Right ventricle myocardium superior (tissue), 1 donor: ENCODE data around the gene MYL7. TPM values are rescaled to one million over a fixed set of nuclear protein-coding genes. Genes with fewer than 3 reads are reported as not detected.

Source experiments
- ATAC-seq: fragments of 200-7000 bp; cut with Tn5 transposase; one replicate; pipeline ENCODE4 v1.9.1; 2020; ENCODE audit warnings: mild to moderate bottlenecking; ENCODE audit not compliant: poor library complexity
- DNase-seq: peaks from one replicate; pipeline ENCODE4 v3.0.0-alpha.2; 2020
- intact Hi-C: fragments of 100-400 bp; cut with DNase I; formaldehyde crosslinking; loops from one replicate; pipeline ENCODE4 v1.11.2; 2022
- total RNA-seq: library from RNA; stranded (reverse); fragmentation: NEBNext Ultra II Directional; extraction: Animal tissue kit (Norgen Biotek cat#: 25700); gene quantifications from one replicate; pipeline ENCODE4 v1.2.1, GENCODE V29; 2021
- donor health status: DM: no; HTN: yes; CAD: no; lungs with severe emphysema.

Gene MYL7
- total RNA-seq, 1 donor from 2014 or later: 2,290 TPM

DNA sequence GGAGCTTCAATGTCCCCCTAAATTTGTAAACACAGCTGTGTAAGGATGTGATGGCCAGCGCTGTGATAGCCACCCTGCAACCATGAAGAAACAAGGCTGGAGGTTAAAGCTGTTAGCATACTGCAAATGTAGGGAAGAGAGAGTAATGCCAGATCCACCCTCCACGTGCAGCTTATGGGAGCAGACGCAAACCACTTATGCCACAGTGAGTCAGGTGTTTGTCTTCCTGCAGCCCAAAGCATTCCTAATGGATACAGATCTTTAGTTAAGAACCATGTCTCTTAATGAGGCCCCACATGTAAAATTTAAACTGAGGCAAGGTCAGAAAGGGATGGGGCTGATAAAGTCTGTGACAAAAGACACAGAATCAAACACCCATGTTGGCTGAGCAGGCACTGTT lies 13.6 kb upstream of the MYL7 start:
- no peak for ATAC-seq
- intact Hi-C loops: no loop called here
- DNase-seq: no peak

DNA sequence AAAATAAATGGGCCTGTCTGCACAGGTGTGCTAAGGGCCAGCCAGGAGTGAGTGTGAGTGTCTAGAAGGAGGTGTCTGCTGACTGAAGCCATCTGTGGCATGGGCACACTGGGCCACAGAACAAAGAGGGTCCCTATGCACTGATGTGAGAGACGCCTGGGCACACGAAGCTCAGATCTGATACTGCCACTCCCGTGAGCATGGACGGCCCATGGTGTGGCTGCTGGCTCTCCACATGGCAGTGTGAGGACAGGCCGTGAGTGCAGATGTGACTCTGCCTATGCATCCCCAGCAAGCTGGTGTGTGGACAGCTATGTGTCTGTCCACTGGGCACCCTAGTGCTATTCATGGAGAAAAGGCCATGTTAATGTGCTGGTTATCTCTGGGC lies 12.8 kb upstream of the MYL7 start:
- DNase-seq (no peak), ATAC-seq (no peak)
- intact Hi-C loops: no loop called here

DNA sequence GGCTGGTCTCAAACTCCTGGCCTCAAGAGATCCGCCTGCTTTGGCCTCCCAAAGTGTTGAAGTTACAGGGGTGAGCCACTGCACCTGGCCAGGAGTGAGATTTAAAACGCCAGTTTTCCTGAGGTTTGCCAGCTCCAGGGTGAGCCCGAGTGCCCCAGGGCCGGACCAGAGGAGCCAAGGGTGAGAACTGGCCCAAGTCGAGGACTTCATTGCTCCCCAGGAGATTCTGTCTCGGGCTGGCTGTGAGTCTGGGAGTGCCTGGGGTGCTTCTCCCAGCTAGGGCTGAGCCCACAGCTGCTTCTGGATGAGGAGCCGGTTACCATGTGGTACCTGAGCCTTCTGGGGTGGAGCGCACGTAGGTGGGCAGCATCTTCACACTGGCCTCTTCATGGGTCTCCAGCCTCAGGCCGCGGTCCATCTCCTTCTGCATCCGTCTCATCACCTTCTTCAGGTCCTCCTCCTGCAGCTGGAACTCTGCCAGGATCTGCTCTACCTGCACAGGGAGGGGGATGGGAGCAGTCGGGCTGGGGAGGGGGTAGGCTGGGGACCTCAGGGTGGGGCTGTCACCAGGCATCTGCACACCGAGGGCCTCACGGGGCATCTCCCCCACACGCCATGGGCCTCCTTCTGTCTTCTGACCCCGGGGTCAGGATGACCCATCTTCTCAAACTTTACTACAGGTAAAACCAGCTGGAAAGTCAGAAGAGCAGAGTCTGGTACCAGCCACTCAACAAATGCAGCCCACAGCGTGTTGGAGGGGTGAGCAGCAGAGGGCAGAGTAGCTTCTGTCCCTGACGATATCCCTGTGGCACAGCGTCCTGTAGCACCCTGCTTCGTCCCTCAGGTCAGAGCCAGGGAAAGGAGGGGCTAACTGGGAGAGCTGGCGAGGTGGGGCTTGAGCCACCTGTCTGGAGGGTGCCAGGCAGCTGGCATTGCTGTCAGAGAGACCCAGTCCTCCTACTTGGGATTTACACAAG lies 12.1 kb upstream of the MYL7 start:
- peak; percentile 42 for ATAC-seq
- DNase-seq: no peak
- intact Hi-C loops: no loop called here

DNA sequence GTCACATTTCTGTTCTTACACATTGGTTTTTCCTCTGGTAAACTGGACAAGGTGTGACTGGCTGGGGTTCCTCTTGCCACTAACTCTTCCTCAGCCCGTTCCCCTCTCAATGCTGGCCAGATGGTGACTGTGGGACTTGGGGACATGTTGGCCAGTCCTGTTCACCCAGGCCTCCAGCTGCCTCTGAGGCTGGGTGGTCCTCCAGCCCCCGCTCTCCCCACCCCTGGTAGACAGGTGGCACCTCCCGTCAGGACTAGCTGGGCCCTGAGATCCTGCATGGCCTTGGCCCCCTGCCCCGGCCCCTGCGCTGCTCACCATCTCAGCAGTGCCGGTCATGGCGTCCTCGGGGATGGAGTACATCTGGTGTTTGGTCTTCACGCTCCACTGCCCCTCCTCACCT lies 10.8 kb upstream of the MYL7 start:
- DNase-seq: no peak

DNA sequence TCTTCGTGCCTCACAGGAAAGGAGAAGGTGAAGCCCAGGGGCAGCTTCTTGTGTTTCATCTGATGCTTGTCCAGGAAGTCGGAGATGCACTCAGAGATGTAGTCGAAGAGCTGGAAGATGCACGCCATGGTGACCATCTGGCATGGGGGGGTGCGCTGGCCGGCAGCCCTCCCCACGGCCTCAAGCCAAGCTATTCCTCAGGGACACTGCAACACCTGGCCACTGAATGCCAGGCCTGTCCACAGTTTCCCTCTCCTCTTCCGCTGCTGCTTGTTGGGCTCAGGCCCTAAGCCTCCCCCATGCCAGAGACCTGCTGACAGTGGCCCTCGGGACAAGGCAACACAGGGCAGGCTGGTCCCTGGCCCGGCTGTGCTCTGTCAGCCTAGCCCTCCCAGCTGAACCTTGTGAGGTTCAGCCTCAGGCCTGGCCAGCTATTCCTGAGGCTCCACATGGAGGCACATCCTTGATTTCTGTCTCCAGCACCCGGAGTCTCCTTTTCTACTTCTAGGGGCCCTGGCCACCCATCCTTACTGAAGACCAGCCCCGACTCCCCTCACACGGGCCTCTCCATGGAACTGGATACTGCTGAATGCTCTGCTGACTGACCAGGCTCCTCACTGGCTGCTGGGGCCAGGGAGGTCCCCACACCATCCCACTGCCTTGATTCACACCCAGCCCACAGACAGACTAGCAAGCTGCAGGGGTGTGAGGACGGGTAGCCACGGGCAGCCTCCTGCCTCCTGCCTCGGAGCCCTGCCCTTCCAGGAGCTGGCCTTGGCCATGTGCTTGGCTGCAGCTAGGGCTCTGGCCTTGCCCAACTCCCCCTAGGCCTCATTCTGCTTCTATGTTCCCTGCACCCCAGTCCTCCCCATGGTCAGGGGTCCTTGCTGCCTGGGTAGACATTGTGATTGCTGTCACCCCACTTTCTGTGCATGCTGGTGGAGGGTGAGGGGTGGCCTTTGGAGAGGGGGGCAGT lies 10.1 kb upstream of the MYL7 start:
- ATAC-seq: no peak
- DNase-seq: no peak
- intact Hi-C loops: no loop called here

More for the DNA sequence above, 10.8 kb upstream of the MYL7 start:
- no peak for ATAC-seq
- intact Hi-C loops: no loop called here

DNA sequence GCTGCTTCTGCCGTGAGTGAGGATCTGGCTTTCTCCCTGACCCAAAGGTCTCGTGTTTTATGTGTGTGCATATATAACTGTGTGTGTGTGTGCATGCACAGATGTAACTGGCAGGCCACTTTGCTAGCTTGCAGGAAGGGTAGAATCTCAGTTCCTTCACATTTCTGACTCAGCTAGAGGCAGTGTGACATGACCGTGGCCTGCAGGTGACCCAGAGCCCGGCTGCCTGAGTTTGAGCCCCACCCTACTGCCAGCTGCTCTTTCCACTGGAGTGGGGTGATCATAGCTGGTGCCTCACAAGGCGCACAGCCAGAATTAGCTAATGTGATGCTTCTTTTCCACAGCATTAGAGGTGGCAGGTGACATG lies 9.3 kb upstream of the MYL7 start:
- intact Hi-C loops: no loop called here
- DNase-seq (no peak), ATAC-seq (no peak)

DNA sequence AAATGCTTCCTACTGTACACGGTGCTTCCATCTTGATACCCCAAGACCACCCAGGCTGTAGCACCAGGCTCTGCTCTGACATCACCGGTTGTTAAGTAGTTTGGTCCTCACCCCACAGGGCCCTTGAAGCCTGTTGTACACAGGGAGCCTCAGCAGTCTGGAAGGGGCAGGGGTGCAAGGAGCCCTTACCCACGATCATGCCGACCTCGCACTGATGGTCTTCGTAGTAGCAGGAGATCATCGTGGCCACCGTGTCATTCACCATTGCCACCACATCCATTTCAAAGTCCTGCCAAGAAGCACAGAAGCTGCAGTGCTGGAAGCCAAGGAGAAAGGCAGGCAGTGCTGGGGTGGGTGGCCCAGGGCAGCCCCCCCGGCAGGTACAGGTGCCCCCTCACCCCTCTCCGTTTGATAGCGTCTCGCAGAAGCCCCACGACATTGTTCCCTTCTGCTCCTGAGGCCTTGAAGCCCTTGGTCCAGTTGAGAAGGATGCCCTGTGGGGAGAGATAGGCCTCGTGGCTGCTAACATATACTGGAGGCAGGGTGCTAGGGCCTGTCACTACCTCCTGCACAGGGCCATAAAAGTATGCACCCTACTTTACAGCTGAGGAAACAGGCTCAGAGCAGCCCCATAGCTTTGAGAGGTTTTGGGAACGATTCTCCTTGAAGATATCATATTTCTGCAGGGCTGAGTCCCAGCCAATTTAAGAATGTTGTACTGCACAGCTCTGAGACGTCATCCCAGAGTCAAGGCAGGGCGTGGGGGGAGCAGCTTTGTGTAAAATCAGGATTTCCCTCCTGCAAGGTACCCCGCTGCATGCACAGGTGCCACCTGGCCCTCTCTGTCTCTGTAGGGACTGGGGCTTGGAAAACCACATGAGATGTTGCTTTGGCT lies 8.7 kb upstream of the MYL7 start:
- DNase-seq (no peak), ATAC-seq (no peak)
- intact Hi-C loops: no loop called here

DNA sequence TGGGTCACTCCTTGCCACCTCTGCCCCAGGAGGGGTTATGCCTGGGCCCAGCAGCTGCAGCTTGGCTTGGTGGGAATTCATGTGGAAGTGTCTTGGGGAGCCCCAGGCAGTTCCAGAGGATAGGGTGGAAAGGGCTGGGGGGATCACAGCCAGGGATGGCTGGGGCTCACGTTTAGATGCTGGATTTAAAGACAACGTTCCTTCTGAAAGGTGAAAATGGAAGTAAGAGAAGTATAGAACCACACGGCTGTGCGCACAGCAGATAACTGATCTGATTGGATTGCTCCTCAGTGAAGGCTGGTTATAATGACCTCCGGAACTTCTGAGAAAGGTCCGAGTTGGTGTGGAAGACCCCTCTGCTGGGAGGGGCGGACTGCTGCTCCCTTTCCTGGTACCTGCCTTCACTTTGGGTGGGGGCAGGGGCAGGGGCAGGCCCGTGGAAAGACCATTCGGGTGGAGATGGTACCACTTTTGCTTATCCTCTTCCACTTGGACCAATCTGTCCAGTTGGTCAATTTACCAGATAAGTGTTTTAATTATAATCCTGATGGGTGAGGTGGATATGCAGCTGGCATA lies 7.9 kb upstream of the MYL7 start:
- ATAC-seq (no peak), DNase-seq (no peak)
- intact Hi-C loops: no loop called here

DNA sequence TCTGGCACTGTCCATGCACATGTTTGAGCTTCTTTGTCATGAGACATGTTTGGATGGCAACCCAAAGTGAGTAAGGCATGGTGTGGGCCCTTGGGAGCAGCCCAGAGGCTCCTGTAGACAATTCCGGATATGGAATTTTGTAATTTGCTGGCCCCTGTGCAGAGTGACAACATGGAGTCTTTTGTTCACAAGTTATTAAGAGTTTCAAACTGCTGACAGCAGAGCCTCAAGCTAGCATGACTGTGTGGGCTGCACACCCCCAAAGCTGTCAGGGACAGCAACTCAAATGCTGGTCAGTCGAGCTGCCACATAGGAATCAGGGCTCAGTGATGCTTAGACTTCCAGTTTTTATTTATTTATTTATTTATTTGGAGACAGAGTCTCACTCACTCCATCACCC lies 7.0 kb upstream of the MYL7 start:
- intact Hi-C loops: no loop called here
- DNase-seq (no peak), ATAC-seq (no peak)

DNA sequence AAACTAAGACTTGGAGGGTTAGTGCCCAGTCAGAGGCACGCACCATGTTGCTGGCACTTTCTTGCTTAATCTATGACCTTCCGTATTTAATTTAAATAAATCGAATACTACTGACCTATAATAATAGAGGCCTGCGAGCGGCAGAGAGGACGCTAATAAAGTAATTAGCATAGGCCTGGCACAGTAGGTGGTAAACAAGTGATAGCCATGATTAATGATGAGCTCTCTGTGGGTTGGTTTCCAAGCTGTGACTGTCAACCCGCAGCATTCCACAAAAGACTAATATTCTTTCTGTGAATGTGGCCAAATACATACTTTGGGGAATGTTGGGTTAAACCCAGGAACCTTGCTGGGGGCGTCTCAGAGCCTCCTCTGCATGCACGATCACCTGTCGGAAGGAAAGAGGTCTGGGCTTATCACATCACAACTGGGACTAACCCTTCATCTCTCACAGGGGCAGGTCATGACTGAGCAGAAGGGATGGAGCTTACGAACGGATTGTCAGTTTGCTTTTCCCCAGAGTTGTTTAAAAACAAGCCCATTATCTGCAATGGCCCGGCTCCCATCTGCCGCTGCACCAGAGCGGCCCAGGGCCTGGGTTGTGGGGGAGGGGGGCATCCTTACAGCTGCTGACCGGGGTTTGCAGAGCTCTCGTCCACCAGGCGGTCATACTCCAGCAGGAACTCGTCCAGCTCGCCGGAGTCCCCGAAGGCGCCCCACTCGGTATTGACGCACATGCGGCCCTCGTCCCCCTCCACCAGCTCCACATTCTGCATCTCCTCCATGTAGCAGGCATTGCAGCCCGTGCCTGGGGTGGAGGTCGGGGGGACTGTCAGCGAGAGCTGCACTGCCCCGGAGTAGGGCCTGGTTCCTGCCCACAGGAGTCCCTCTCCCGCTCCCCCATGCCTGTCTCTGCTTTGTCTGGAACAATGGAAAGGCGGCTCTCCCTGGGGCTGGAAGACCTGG lies 6.2 kb upstream of the MYL7 start:
- ATAC-seq (peak; percentile 14), DNase-seq (no peak)
- intact Hi-C loops: no loop called here

DNA sequence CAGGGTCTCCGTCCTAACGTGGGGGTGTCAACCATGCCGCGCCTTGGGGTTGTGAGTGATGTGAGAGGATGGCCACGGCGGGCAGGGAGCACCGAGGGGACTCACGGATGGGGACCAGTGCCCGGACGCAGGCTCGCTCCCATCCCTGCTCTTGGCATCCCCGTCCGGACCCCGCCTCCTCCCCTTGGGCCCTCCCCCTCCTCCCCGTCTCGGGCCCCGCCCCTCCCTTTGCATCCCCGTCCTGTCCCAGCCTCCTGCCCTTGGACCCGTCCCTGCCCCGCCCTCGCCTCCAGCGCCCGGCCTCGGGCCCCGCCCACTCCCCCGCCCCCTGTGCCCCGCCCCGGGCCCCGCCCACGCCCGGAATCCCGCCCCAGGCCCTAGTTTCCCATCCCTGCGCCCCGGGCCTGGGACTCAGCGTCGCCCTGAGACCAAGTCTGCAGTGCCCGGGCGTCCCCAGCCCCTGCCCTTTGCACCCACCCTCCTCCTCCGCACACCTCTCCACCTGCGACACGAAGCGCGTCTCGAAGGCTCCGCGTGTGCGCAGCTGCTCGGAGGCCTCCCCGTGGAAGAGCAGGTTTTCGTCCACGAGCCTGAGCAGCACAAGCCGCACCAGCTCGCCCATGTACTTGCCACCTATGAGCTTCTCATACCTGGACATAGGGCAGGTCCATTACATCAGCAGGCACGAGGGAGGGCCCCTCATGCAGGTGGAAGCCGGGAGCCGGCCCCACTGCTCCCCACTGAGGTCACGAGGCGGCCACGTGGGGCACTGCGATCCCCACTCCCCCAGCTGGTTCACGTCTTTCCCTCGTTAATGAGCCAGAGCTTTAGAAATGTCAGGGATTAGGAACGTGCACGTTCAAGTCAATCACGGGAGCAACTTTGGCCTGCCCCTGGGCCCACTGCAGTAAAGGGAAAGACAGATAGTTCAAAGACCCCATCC lies 5.1 kb upstream of the MYL7 start:
- ATAC-seq (peak; percentile 93), DNase-seq (peak; percentile 90)
- intact Hi-C loops: no loop called here

DNA sequence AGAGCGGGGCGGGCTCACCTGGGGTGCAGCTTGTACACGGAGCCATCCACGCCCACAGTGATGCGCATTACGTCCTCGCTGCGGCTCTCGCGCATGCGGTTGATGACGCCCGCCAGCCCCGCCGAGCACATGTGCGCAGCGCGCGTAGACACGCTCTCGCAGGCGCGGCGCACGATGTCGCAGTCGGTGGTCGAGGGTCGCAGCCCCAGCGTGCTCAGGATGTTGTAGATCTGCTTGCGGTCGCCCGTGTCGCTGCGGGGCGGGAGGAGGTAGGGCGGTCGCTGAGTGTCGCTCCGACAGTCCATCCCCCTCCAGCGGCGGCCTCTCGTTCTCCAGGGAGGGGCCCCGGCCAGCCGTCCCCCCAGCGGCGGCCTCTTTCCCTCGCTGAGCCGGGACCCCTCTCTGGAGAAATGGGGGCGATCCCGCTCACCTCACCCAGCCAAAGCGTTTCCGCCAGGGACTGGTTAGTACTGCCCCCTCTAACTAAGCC lies 4.4 kb upstream of the MYL7 start:
- DNase-seq (no peak), ATAC-seq (peak; percentile 28)
- intact Hi-C loops: no loop called here

DNA sequence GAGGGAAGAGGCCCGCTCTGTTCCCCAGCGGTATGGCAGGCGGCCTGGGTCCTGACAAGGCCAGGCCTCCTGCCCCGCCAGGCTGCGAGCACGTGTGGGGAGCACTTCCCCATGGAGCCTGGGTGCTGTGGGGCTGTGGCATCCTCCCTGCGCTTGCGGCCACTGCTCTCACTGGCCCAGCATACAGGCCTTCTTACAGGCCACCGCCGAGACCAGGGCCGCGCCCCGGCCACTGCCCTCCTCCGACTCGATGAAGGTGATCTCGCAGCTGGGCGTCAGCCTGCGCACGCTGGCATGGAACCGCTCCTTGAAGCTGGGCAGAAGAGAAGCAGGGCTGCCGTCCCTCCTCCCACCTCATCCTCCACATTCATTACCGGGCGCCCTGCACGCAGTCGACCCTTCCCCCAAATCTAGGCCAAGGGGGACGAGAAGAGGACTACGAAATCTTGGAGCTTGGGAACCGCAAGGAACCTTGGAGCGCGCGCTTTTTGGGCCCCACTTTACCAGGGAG lies 3.9 kb upstream of the MYL7 start:
- ATAC-seq (no peak), DNase-seq (no peak)

DNA sequence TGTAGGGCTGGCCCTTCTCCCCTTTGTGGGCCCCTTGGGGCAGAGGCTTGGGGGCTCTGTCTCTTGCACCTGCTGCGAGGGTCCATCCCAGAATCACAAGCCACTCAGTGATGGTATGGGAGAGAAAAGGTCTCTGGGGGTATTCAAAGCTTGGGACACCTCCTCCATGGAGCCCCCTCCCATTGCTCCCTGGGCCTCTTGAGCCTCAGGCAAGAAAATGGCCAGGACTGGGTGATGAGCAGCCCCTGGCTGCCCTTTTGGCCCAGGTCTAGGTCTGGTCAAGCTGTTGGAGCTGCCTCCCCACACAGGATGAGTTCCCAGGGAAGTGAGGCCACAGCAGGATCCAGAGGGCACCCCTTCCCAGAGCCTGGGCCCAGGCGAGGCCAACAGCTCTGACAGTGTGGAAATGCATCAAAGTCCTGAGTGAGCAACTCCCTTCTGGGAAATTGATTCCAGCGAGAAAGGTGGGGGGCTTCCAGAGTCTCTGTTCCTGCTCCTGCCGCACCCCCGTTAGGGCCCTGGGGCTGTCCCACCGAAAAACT lies 3.4 kb upstream of the MYL7 start:
- DNase-seq (no peak), ATAC-seq (no peak)
- intact Hi-C loops: no loop called here

More for the DNA sequence above, 3.9 kb upstream of the MYL7 start:
- intact Hi-C loops: no loop called here

DNA sequence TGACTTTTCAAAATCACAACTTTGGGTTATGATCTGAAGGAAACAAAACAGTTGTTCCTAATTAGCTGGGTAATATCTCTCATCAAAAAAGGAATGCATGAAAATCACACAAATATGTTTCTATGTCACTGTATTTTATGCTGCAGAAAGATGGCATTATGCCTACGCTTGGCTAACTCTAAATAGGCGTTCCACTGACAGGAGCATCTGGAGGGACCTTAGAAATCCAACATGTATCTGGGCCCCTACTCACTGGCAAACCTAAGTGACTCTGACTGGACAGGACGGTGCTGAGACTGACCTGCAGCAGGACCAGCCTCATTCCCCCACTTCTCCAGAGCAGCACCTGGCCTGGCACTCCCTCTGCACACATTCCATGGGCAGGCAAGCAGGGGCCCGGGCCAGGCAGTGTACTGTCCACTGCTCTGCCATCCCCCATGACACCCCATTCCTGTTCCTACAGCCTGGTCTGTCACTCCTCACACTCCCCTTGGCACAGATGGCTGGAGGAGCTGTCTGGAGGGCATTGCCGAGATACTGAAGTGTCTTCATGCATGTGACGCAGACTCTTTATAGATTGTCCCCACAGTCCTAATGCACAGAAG lies 2.6 kb upstream of the MYL7 start:
- intact Hi-C loops: no loop called here
- ATAC-seq (no peak), DNase-seq (no peak)
